Uterus (tissue), 2 donors: ENCODE data around the gene RABGAP1L.

Experiments used
- POLR2A ChIP-seq, 2 donors: fragments of 450-650 bp; IDR thresholded peaks; one replicate each; pipeline ENCODE4 v1.6.1; 2016; ENCODE audit warnings: antibody characterized with exemption in 2 of 2, mild to moderate bottlenecking in 1 of 2, moderate library complexity in 1 of 2
- TF ChIP-seq, protein P1 (sequence below), 4 experiments: fragments of 200-600 bp in 2 of 4; fragments of 450-650 bp in 2 of 4; sonication (generic) in 2 of 4; IDR thresholded peaks; one replicate each; pipeline ENCODE4 v1.5.1; 2016 to 2019; ENCODE audit warnings: antibody characterized with exemption in 4 of 4, mild to moderate bottlenecking in 2 of 4, moderate library complexity in 1 of 4

DNA sequence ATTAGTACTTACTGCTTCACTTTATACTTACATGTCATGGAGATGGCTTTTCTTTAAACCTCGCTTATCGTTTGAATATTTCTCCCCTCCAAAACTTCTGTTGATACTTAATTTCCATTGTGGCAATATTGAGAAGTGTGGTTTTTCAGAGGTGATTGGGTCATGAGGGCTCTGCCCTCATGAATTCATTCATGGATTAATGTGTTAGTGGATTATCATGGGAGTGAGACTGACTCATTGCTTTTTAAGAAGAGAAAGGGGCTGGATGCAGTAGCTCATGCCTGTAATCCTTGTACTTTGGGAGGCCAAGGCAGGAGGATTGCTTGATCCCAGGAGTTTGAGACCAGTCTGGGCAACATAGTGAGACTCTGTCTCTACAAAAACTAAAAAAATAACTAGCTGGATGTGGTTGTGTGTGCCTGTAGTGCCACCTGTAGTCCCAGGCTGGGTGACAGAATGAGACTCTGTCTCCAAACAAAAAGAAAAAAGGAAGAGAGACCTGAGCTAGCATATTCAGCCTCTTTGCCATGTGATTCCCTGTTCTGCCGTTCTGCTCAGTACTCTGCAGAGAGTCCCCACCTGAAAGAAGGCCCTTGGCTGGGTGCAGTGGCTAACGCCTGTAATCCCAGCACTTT lies 30.2 kb downstream of the RABGAP1L start:
- TF ChIP-seq POLR2A (IDR thresholded peaks at IDR 0.05): no peak
- TF ChIP-seq, protein P1, sequence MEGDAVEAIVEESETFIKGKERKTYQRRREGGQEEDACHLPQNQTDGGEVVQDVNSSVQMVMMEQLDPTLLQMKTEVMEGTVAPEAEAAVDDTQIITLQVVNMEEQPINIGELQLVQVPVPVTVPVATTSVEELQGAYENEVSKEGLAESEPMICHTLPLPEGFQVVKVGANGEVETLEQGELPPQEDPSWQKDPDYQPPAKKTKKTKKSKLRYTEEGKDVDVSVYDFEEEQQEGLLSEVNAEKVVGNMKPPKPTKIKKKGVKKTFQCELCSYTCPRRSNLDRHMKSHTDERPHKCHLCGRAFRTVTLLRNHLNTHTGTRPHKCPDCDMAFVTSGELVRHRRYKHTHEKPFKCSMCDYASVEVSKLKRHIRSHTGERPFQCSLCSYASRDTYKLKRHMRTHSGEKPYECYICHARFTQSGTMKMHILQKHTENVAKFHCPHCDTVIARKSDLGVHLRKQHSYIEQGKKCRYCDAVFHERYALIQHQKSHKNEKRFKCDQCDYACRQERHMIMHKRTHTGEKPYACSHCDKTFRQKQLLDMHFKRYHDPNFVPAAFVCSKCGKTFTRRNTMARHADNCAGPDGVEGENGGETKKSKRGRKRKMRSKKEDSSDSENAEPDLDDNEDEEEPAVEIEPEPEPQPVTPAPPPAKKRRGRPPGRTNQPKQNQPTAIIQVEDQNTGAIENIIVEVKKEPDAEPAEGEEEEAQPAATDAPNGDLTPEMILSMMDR (IDR thresholded peaks at IDR 0.05): no peak
